GM12878 (cell line): ENCODE results near the gene RCAN1. TPM values are rescaled to one million over a fixed set of nuclear protein-coding genes. Genes with fewer than 3 reads are reported as not detected.
A peak's percentile ranks its signal among the peaks of the same experiment; 100 is the strongest.

Experiments
- CBFB ChIP-seq: IDR thresholded peaks from 2 replicates; pipeline ENCODE4 v1.6.1; 2016; ENCODE audit warnings: antibody characterized with exemption, low read depth
- CHD2 ChIP-seq: IDR thresholded peaks from 2 replicates; pipeline ENCODE4 v1.6.1; 2011; ENCODE audit warnings: low read depth, low read length, improper control_type of control experiment, borderline replicate concordance
- E2F8 ChIP-seq: fragments of 450-650 bp; IDR thresholded peaks from 2 replicates; pipeline ENCODE4 v1.6.1; 2018; ENCODE audit warnings: mild to moderate bottlenecking, low read depth, moderate library complexity; ENCODE audit not compliant: partially characterized antibody
- ELK1 ChIP-seq: IDR thresholded peaks from 2 replicates; pipeline ENCODE4 v1.6.1; 2012; ENCODE audit warnings: low read depth, low read length, improper control_type of control experiment
- EP300 ChIP-seq, 2 experiments: fragments of 150-350 bp in 1 of 2; IDR thresholded peaks; 2 replicates each; pipeline ENCODE4 v1.6.1; 2011 to 2012; ENCODE audit warnings: low read depth in 2 of 2, low read length in 2 of 2, borderline replicate concordance in 1 of 2, improper control_type of control experiment in 1 of 2, inconsistent platforms in 1 of 2; ENCODE audit not compliant: control insufficient read depth in 1 of 2
- FOXM1 ChIP-seq: IDR thresholded peaks from 2 replicates; pipeline ENCODE4 v1.6.1; 2012; ENCODE audit warnings: low read depth, mild to moderate bottlenecking, inconsistent platforms, low read length, moderate library complexity
- MEF2A ChIP-seq: IDR thresholded peaks from 2 replicates; pipeline ENCODE4 v1.6.1; 2011; ENCODE audit warnings: low read depth, mild to moderate bottlenecking, low read length, moderate library complexity; ENCODE audit not compliant: insufficient read depth
- MTA2 ChIP-seq: fragments of 450-650 bp; IDR thresholded peaks from 2 replicates; pipeline ENCODE4 v1.6.1; 2016; ENCODE audit warnings: low read depth, mild to moderate bottlenecking, moderate library complexity
- NR2C2 ChIP-seq: IDR thresholded peaks from 2 replicates; pipeline ENCODE4 v1.6.1; 2011; ENCODE audit warnings: borderline replicate concordance, low read depth; ENCODE audit not compliant: control insufficient read depth, insufficient read length
- PAX5 ChIP-seq: IDR thresholded peaks from 2 replicates; pipeline ENCODE4 v1.6.1; 2011; ENCODE audit warnings: low read depth, low read length, borderline replicate concordance
- RB1 ChIP-seq: fragments of 450-650 bp; formaldehyde crosslinking; IDR thresholded peaks from 2 replicates; pipeline ENCODE4 v1.6.1; 2017; ENCODE audit warnings: mild to moderate bottlenecking, borderline replicate concordance
- SMARCA5 ChIP-seq: fragments of 450-650 bp; IDR thresholded peaks from 2 replicates; pipeline ENCODE4 v1.6.1; 2017; ENCODE audit warnings: mild to moderate bottlenecking
- ZBTB33 ChIP-seq: fragments of 450-650 bp; IDR thresholded peaks from 2 replicates; pipeline ENCODE4 v1.6.1; 2017; ENCODE audit warnings: mild to moderate bottlenecking
- ZNF687 ChIP-seq: fragments of 450-650 bp; IDR thresholded peaks from 2 replicates; pipeline ENCODE4 v1.6.1; 2017; ENCODE audit warnings: mild to moderate bottlenecking, moderate library complexity
- ZSCAN29 ChIP-seq: fragments of 450-650 bp; IDR thresholded peaks from 2 replicates; pipeline ENCODE4 v1.6.1; 2017; ENCODE audit warnings: mild to moderate bottlenecking, moderate library complexity
- polyA plus RNA-seq, 11 experiments: library from polyadenylated mRNA; depleted of rRNA in 4 of 11; unstranded in 6 of 11; stranded (reverse) in 5 of 11; fragments of >200 nt; fragmentation: Nextera tagmentation in 4 of 11; fragmentation: Illumina TruSeq in 1 of 11; extraction: Ambion mirVana in 4 of 11; extraction: Trizol in 1 of 11; gene quantifications; 1 replicate in 1 of 11; 2 replicates in 10 of 11; pipeline versions ENCODE4 v1.2.1 to v1.2.3, GENCODE V29; 2011 to 2016; ENCODE audit warnings: inconsistent platforms in 2 of 11, missing spikeins in 2 of 11, low read depth in 1 of 11
- total RNA-seq, 4 experiments: library from RNA; depleted of rRNA in 3 of 4; stranded (reverse); fragments of >200 nt in 3 of 4; fragmentation: Illumina TruSeq in 1 of 4; extraction: Trizol in 1 of 4; gene quantifications; 2 replicates each; pipeline versions ENCODE4 v1.2.1 to v1.2.3, GENCODE V29; 2013 to 2021

The RCAN1 gene
- total and polyA plus RNA-seq, 10 of the 15 experiments (the other 5 are each of a cell fraction or from before 2014, with no cell fraction given) = 2.8 to 12.9 (median 10.5) TPM

GRCh38 chr21:34642211-34643075, 27.5 kb upstream of the RCAN1 start (continued):
- TF ChIP-seq PAX5 (peak; percentile 89), RB1 (peak; percentile 63; the same call in 1 of the 2 replicates), ZNF687 (peak; percentile 46; the same call in 1 of the 2 replicates), ZSCAN29 (no peak), SMARCA5 (no peak), NR2C2 (no peak), MEF2A (0 out of 2 replicates have a peak, but pooled peaks have one; percentile 13), FOXM1 (peak; percentile 75; the same call in 1 of the 2 replicates), ZBTB33 (no peak), EP300 (IDR thresholded peaks at IDR 0.05; ENCODE audit: borderline replicate concordance in 1 of 2, control insufficient read depth in 1 of 2, low read depth in 2 of 2, low read length in 2 of 2) (peak in 1 of 2 experiments; percentile 65; a peak in 2 of 4 replicates), E2F8 (no peak), MTA2 (peak; percentile 81), CHD2 (0 out of 2 replicates have a peak, but pooled peaks have one; percentile 59), CBFB (peak; percentile 84), ELK1 (no peak)
- TF ChIP-seq, all 136 proteins: peak for 35
